Measurements from ENCODE around the gene LRP10. TPM values are rescaled to one million over a fixed set of nuclear protein-coding genes. Genes with fewer than 3 reads are reported as not detected.

Gene LRP10
- total and polyA plus RNA-seq, 2 of the 8 experiments (the other 6 are each of a cell fraction or from before 2014, with no cell fraction given): 12.4 to 15.6 TPM

Small RNA genes within 50 kb of the gene (small RNA-seq; reads per million reads assigned to genes)
- not detected for gene RF00019 (ENCODE audit: insufficient read depth)

Other genes starting within 250 kb of the LRP10 start
- gene OR6J1, start 227.4 kb upstream of the LRP10 start, total RNA-seq (2021; fragmentation: NEBNext Ultra II Directional; extraction: Animal tissue kit (Norgen Biotek cat#: 25700)): not detected in 2 replicates
- not detected in 2 replicates for gene OR6J1, start 227.4 kb upstream of the LRP10 start, polyA plus RNA-seq (2011; rRNA removed)
- 125 and 129 TPM in 2 replicates for gene OXA1L, start 105.1 kb upstream of the LRP10 start, total RNA-seq (2021; fragmentation: NEBNext Ultra II Directional; extraction: Animal tissue kit (Norgen Biotek cat#: 25700))
- gene OXA1L, start 105.1 kb upstream of the LRP10 start, polyA plus RNA-seq (2011; rRNA removed): 163 and 199 TPM in 2 replicates
- gene SLC7A7, start 56.3 kb upstream of the LRP10 start, total RNA-seq (2021; fragmentation: NEBNext Ultra II Directional; extraction: Animal tissue kit (Norgen Biotek cat#: 25700)): 5.8 and 6.3 TPM in 2 replicates
- 14.9 and 15.0 TPM in 2 replicates for gene SLC7A7, start 56.3 kb upstream of the LRP10 start, polyA plus RNA-seq (2011; rRNA removed)
- 172 and 176 TPM in 2 replicates for gene MRPL52, start 41.9 kb upstream of the LRP10 start, total RNA-seq (2021; fragmentation: NEBNext Ultra II Directional; extraction: Animal tissue kit (Norgen Biotek cat#: 25700))
- gene MRPL52, start 41.9 kb upstream of the LRP10 start, polyA plus RNA-seq (2011; rRNA removed): 70.5 and 109 TPM in 2 replicates
- gene MMP14, start 35.2 kb upstream of the LRP10 start, total RNA-seq (2021; fragmentation: NEBNext Ultra II Directional; extraction: Animal tissue kit (Norgen Biotek cat#: 25700)): 83.1 and 86.8 TPM in 2 replicates
- 58.2 and 81.6 TPM in 2 replicates for gene MMP14, start 35.2 kb upstream of the LRP10 start, polyA plus RNA-seq (2011; rRNA removed)
- 1.1 and 1.3 TPM in 2 replicates for gene REM2, start 11.5 kb downstream of the LRP10 start, total RNA-seq (2021; fragmentation: NEBNext Ultra II Directional; extraction: Animal tissue kit (Norgen Biotek cat#: 25700))
- 0.78 and 1.00 TPM in 2 replicates for gene REM2, start 11.5 kb downstream of the LRP10 start, polyA plus RNA-seq (2011; rRNA removed)
- 43.1 and 43.3 TPM in 2 replicates for gene RBM23, start 47.4 kb downstream of the LRP10 start, total RNA-seq (2021; fragmentation: NEBNext Ultra II Directional; extraction: Animal tissue kit (Norgen Biotek cat#: 25700))
- gene RBM23, start 47.4 kb downstream of the LRP10 start, polyA plus RNA-seq (2011; rRNA removed): 41.2 and 68.9 TPM in 2 replicates
- gene PRMT5, start 57.6 kb downstream of the LRP10 start, total RNA-seq (2021; fragmentation: NEBNext Ultra II Directional; extraction: Animal tissue kit (Norgen Biotek cat#: 25700)): 159 and 171 TPM in 2 replicates
- gene PRMT5, start 57.6 kb downstream of the LRP10 start, polyA plus RNA-seq (2011; rRNA removed): 329 and 402 TPM in 2 replicates
- gene HAUS4, start 85.3 kb downstream of the LRP10 start, total RNA-seq (2021; fragmentation: NEBNext Ultra II Directional; extraction: Animal tissue kit (Norgen Biotek cat#: 25700)): 46.1 and 47.7 TPM in 2 replicates
- 35.6 and 46.0 TPM in 2 replicates for gene HAUS4, start 85.3 kb downstream of the LRP10 start, polyA plus RNA-seq (2011; rRNA removed)
- 46.0 TPM in 2 replicates for gene AJUBA, start 110.8 kb downstream of the LRP10 start, total RNA-seq (2021; fragmentation: NEBNext Ultra II Directional; extraction: Animal tissue kit (Norgen Biotek cat#: 25700))
- gene AJUBA, start 110.8 kb downstream of the LRP10 start, polyA plus RNA-seq (2011; rRNA removed): 33.1 and 38.8 TPM in 2 replicates
- 7.4 and 7.8 TPM in 2 replicates for gene C14orf93, start 138.4 kb downstream of the LRP10 start, total RNA-seq (2021; fragmentation: NEBNext Ultra II Directional; extraction: Animal tissue kit (Norgen Biotek cat#: 25700))
- gene C14orf93, start 138.4 kb downstream of the LRP10 start, polyA plus RNA-seq (2011; rRNA removed): 8.2 and 9.7 TPM in 2 replicates
- 246 and 254 TPM in 2 replicates for gene PSMB5, start 163.2 kb downstream of the LRP10 start, total RNA-seq (2021; fragmentation: NEBNext Ultra II Directional; extraction: Animal tissue kit (Norgen Biotek cat#: 25700))
- 402 and 510 TPM in 2 replicates for gene PSMB5, start 163.2 kb downstream of the LRP10 start, polyA plus RNA-seq (2011; rRNA removed)
- not detected in 2 replicates for gene PSMB11, start 170.5 kb downstream of the LRP10 start, total RNA-seq (2021; fragmentation: NEBNext Ultra II Directional; extraction: Animal tissue kit (Norgen Biotek cat#: 25700))
- not detected in 2 replicates for gene PSMB11, start 170.5 kb downstream of the LRP10 start, polyA plus RNA-seq (2011; rRNA removed)
- gene CDH24, start 185.8 kb downstream of the LRP10 start, total RNA-seq (2021; fragmentation: NEBNext Ultra II Directional; extraction: Animal tissue kit (Norgen Biotek cat#: 25700)): 18.1 TPM in 2 replicates
- 27.6 and 41.8 TPM in 2 replicates for gene CDH24, start 185.8 kb downstream of the LRP10 start, polyA plus RNA-seq (2011; rRNA removed)
- gene ACIN1, start 223.4 kb downstream of the LRP10 start, total RNA-seq (2021; fragmentation: NEBNext Ultra II Directional; extraction: Animal tissue kit (Norgen Biotek cat#: 25700)): 233 and 237 TPM in 2 replicates
- 132 and 153 TPM in 2 replicates for gene ACIN1, start 223.4 kb downstream of the LRP10 start, polyA plus RNA-seq (2011; rRNA removed)
- gene C14orf119, start 223.8 kb downstream of the LRP10 start, total RNA-seq (2021; fragmentation: NEBNext Ultra II Directional; extraction: Animal tissue kit (Norgen Biotek cat#: 25700)): 78.1 and 91.2 TPM in 2 replicates
- 49.8 and 94.0 TPM in 2 replicates for gene C14orf119, start 223.8 kb downstream of the LRP10 start, polyA plus RNA-seq (2011; rRNA removed)
- gene CIROP, start 233.2 kb downstream of the LRP10 start, total RNA-seq (2021; fragmentation: NEBNext Ultra II Directional; extraction: Animal tissue kit (Norgen Biotek cat#: 25700)): not detected in 2 replicates
- gene CIROP, start 233.2 kb downstream of the LRP10 start, polyA plus RNA-seq (2011; rRNA removed): 0.03 and 0.06 TPM in 2 replicates
- not detected in 2 replicates for gene CEBPE, start 247.5 kb downstream of the LRP10 start, total RNA-seq (2021; fragmentation: NEBNext Ultra II Directional; extraction: Animal tissue kit (Norgen Biotek cat#: 25700))
- gene CEBPE, start 247.5 kb downstream of the LRP10 start, polyA plus RNA-seq (2011; rRNA removed): 0.05 and 0.06 TPM in 2 replicates